ENCODE measurements around the gene VPS13A.

Gene VPS13A

GRCh38 chr9:77177143-77177893 is at the start of gene VPS13A:
Gene VPS13A (plus strand): TSS chr9:77177534. CDS start chr9:77177705, 171 bp downstream.
- TF ChIP-seq CTCF (IDR thresholded peaks at IDR 0.05; ENCODE audit: borderline replicate concordance, insufficient read depth, low read depth, low read length), result peak; percentile 44

GRCh38 chr9:77128125-77128789 is 49.1 kb upstream of the VPS13A start:
- no peak for TF ChIP-seq CTCF (IDR thresholded peaks at IDR 0.05; ENCODE audit: borderline replicate concordance, insufficient read depth, low read depth, low read length)

More at GRCh38 chr9:77177143-77177893, at the start of gene VPS13A:
- H3K4me3 ChIP-seq (ENCODE audit: low read depth, low read length), result peak within 1 kb of the TSS; percentile 78

GRCh38 chr9:77131399-77131798 is 45.9 kb upstream of the VPS13A start:
- no peak overlapping the region for H3K4me3 ChIP-seq (ENCODE audit: low read depth, low read length)
- TF ChIP-seq CTCF (IDR thresholded peaks at IDR 0.05; ENCODE audit: borderline replicate concordance, insufficient read depth, low read depth, low read length), result no peak

More at GRCh38 chr9:77128125-77128789, 49.1 kb upstream of the VPS13A start:
- no peak overlapping the region for H3K4me3 ChIP-seq (ENCODE audit: low read depth, low read length)

GRCh38 chr9:77133011-77133410 is 44.3 kb upstream of the VPS13A start:
- H3K4me3 ChIP-seq (ENCODE audit: low read depth, low read length), result no peak overlapping the region
- no peak for TF ChIP-seq CTCF (IDR thresholded peaks at IDR 0.05; ENCODE audit: borderline replicate concordance, insufficient read depth, low read depth, low read length)

GRCh38 chr9:77142366-77142765 is 35.0 kb upstream of the VPS13A start:
- TF ChIP-seq CTCF (IDR thresholded peaks at IDR 0.05; ENCODE audit: borderline replicate concordance, insufficient read depth, low read depth, low read length), result no peak
- H3K4me3 ChIP-seq (ENCODE audit: low read depth, low read length), result no peak overlapping the region

- H3K4me3 ChIP-seq (ENCODE audit: low read depth, low read length), result no peak overlapping the region
- no peak for TF ChIP-seq CTCF (IDR thresholded peaks at IDR 0.05; ENCODE audit: borderline replicate concordance, insufficient read depth, low read depth, low read length)
These were observed 27.5 kb upstream of the VPS13A start for GRCh38 chr9:77149879-77150278.

GRCh38 chr9:77152289-77152688 is 25.0 kb upstream of the VPS13A start:
- no peak overlapping the region for H3K4me3 ChIP-seq (ENCODE audit: low read depth, low read length)
- TF ChIP-seq CTCF (IDR thresholded peaks at IDR 0.05; ENCODE audit: borderline replicate concordance, insufficient read depth, low read depth, low read length), result no peak
